A673 (cell line): Measurements from ENCODE around the gene AFF2. TPM values are rescaled to one million over a fixed set of nuclear protein-coding genes. Genes with fewer than 3 reads are reported as not detected.

Experiments
- BruUV-seq: library from RNA; stranded (reverse); fragments of 400-500 nt; replicated peaks from 2 replicates; lab custom pipeline; 2021; lab: Mats Ljungman, UMichigan
- CTCF ChIA-PET: fragments of 300-600 bp; sonication (Branson Sonifier 250); formaldehyde crosslinking; loops from one replicate; lab custom pipeline; 2022; ENCODE audit warnings: antibody characterized with exemption; lab: Charles Lee
- POLR2A ChIA-PET: fragments of 300-600 bp; sonication (Branson Sonifier 250); formaldehyde crosslinking; loops from one replicate; lab custom pipeline; 2022; ENCODE audit warnings: antibody characterized with exemption; ENCODE audit not compliant: low non-redundant PET; lab: Charles Lee
- DNase-seq: peaks from one replicate; pipeline ENCODE4 v3.0.0-alpha.2; 2015; ENCODE audit warnings: low spot score
- H3K27ac ChIP-seq: fragments of 200-600 bp; sonication (generic); 2 replicates; pipeline ENCODE4 v1.5.1; 2016; ENCODE audit warnings: mixed run types, low read depth, mild to moderate bottlenecking, mixed read lengths, antibody characterized with exemption, low read length; ENCODE audit not compliant: poor library complexity, severe bottlenecking
- H3K27me3 ChIP-seq: fragments of 200-600 bp; sonication (generic); replicated peaks from 2 replicates; pipeline ENCODE4 v1.6.1; 2017; ENCODE audit warnings: mixed run types, low read depth, mild to moderate bottlenecking, mixed read lengths, antibody characterized with exemption, low read length; ENCODE audit not compliant: insufficient read depth, poor library complexity
- H3K36me3 ChIP-seq: fragments of 200-600 bp; sonication (generic); 2 replicates; pipeline ENCODE4 v1.6.1; 2016; ENCODE audit warnings: mixed run types, mild to moderate bottlenecking, mixed read lengths, antibody characterized with exemption, low read length; ENCODE audit not compliant: insufficient read depth, poor library complexity, severe bottlenecking
- H3K4me1 ChIP-seq: fragments of 200-600 bp; sonication (generic); 2 replicates; pipeline ENCODE4 v1.6.1; 2017; ENCODE audit warnings: mixed run types, mild to moderate bottlenecking, mixed read lengths, antibody characterized with exemption, low read length; ENCODE audit not compliant: insufficient read depth, poor library complexity, severe bottlenecking
- H3K4me3 ChIP-seq: fragments of 200-600 bp; sonication (generic); 2 replicates; pipeline ENCODE4 v1.5.1; 2016; ENCODE audit warnings: low read depth, mixed run types, mild to moderate bottlenecking, mixed read lengths, low read length; ENCODE audit not compliant: poor library complexity, severe bottlenecking
- H3K9me3 ChIP-seq: fragments of 200-600 bp; sonication (generic); 2 replicates; pipeline ENCODE4 v1.6.1; 2016; ENCODE audit warnings: mixed run types, low read depth, mild to moderate bottlenecking, mixed read lengths, antibody characterized with exemption, low read length; ENCODE audit not compliant: poor library complexity, severe bottlenecking
- CTCF ChIP-seq: fragments of 300-800, 200-600 bp; sonication (generic); conservative IDR thresholded peaks from 2 replicates; pipeline ENCODE4 v1.5.1; 2017; ENCODE audit warnings: low read depth, mild to moderate bottlenecking, antibody characterized with exemption, low read length, moderate library complexity, mixed read lengths
- EZH2 ChIP-seq: fragments of 200-600 bp; sonication (generic); IDR thresholded peaks from 2 replicates; pipeline ENCODE4 v1.6.1; 2017; ENCODE audit warnings: borderline replicate concordance, low read depth, mild to moderate bottlenecking, mixed read lengths, antibody characterized with exemption, low read length; ENCODE audit not compliant: poor library complexity, severe bottlenecking
- intact Hi-C: fragments of 100-400 bp; cut with micrococcal nuclease; formaldehyde crosslinking; loops from one replicate; pipeline ENCODE4 v1.10.0; 2022; ENCODE audit not compliant: unreplicated experiment
- total RNA-seq: library from RNA; stranded (reverse); gene quantifications from 2 replicates; pipeline ENCODE4 v1.2.3, GENCODE V29; 2021

The AFF2 gene
- total RNA-seq, 1 experiment from 2014 or later, result not detected

- H3K4me3 ChIP-seq, result no peak overlapping the region
- H3K36me3 ChIP-seq, result no peaks in the 10 kb centered on the region
- H3K27ac ChIP-seq, result no peak overlapping the region
- H3K4me1 ChIP-seq, result no peaks in the 10 kb centered on the region
- DNase-seq, result no peak
- H3K27me3 ChIP-seq, result no peaks in the 10 kb centered on the region
- intact Hi-C loops, result no loop called here
- CTCF ChIA-PET, result no interaction called here
- POLR2A ChIA-PET, result no interaction called here
- H3K9me3 ChIP-seq, result no peaks in the 10 kb centered on the region
- TF ChIP-seq CTCF (no peak), EZH2 (no peak)
- BruUV-seq, result no TSS peak
Observed at GRCh38 chrX:148629434-148629833, 129.0 kb downstream of the AFF2 start.

GRCh38 chrX:148632444-148632843 is 132.0 kb downstream of the AFF2 start:
- Histone ChIP-seq H3K4me3 (no peak overlapping the region), H3K36me3 (no peaks in the 10 kb centered on the region), H3K27ac (no peak overlapping the region), H3K4me1 (no peaks in the 10 kb centered on the region), H3K27me3 (no peaks in the 10 kb centered on the region), H3K9me3 (no peaks in the 10 kb centered on the region)
- TF ChIP-seq CTCF (no peak), EZH2 (no peak)
- DNase-seq, result no peak
- intact Hi-C loops, result no loop called here
- no TSS peak for BruUV-seq
- POLR2A ChIA-PET, result no interaction called here
- CTCF ChIA-PET, result no interaction called here

- ChIA-PET POLR2A (no interaction called here), CTCF (no interaction called here)
- no peak overlapping the region for H3K4me3 ChIP-seq
- no peaks in the 10 kb centered on the region for H3K4me1 ChIP-seq
- no peaks in the 10 kb centered on the region for H3K9me3 ChIP-seq
- no peak for TF ChIP-seq CTCF
- no peak for TF ChIP-seq EZH2
- no peak for DNase-seq
- no TSS peak for BruUV-seq
- no peaks in the 10 kb centered on the region for H3K27me3 ChIP-seq
- no peak overlapping the region for H3K27ac ChIP-seq
- no peaks in the 10 kb centered on the region for H3K36me3 ChIP-seq
- intact Hi-C loops, result no loop called here
Observed at GRCh38 chrX:148633218-148633908, 132.9 kb downstream of the AFF2 start.
